RPMI7951 (cell line): ENCODE measurements around the gene CHID1. TPM values are rescaled to one million over a fixed set of nuclear protein-coding genes. Genes with fewer than 3 reads are reported as not detected.

Experiments
- DNase-seq: peaks from one replicate; pipeline ENCODE4 v3.0.0-alpha.2; 2012; ENCODE audit warnings: low read depth
- total RNA-seq: library from RNA; depleted of rRNA; stranded (reverse); fragments of >200 nt; shearing (Covaris generic); gene quantifications from 2 replicates; pipeline ENCODE4 v1.2.3, GENCODE V29; 2014

The CHID1 gene
- total RNA-seq, 1 experiment from 2014 or later, result 41.2 TPM

- DNase-seq, result no peak
Measured at GRCh38 chr11:933142-933851, 22.7 kb upstream of the CHID1 start.

GRCh38 chr11:932435-932834 lies 21.8 kb upstream of the CHID1 start:
- no peak for DNase-seq

GRCh38 chr11:931385-931784 lies 20.8 kb upstream of the CHID1 start:
- no peak for DNase-seq

GRCh38 chr11:929405-929804 lies 18.8 kb upstream of the CHID1 start:
- no peak for DNase-seq

- no peak for DNase-seq
Measured at GRCh38 chr11:928786-929185, 18.2 kb upstream of the CHID1 start.

- DNase-seq, result no peak
Measured at GRCh38 chr11:927871-928270, 17.3 kb upstream of the CHID1 start.

GRCh38 chr11:926341-926916 lies 15.8 kb upstream of the CHID1 start:
- peak; percentile 86 for DNase-seq

GRCh38 chr11:925496-926301 lies 15.1 kb upstream of the CHID1 start, which contains the start of gene AP2A2:
AP2A2 (plus strand) TSS chr11:925870; CDS start chr11:926022, 152 bp downstream.
- DNase-seq, result peak; percentile 83

GRCh38 chr11:925158-925495 lies 14.5 kb upstream of the CHID1 start:
- DNase-seq, result no peak

GRCh38 chr11:924406-925157 lies 14.0 kb upstream of the CHID1 start:
- no peak for DNase-seq

- no peak for DNase-seq
Measured at GRCh38 chr11:923691-924405, 13.2 kb upstream of the CHID1 start.

- DNase-seq, result no peak
Measured at GRCh38 chr11:921921-922678, 11.5 kb upstream of the CHID1 start.

GRCh38 chr11:917426-917825 lies 6.8 kb upstream of the CHID1 start:
- no peak for DNase-seq

GRCh38 chr11:914747-915501 lies 4.3 kb upstream of the CHID1 start:
- no peak for DNase-seq

- DNase-seq, result no peak
Measured at GRCh38 chr11:914204-914603, 3.6 kb upstream of the CHID1 start.

- no peak for DNase-seq
Measured at GRCh38 chr11:913043-913442, 2.4 kb upstream of the CHID1 start.

GRCh38 chr11:912266-912665 lies 1.7 kb upstream of the CHID1 start:
- DNase-seq, result no peak

GRCh38 chr11:911890-912219 lies 1.2 kb upstream of the CHID1 start:
- no peak for DNase-seq

GRCh38 chr11:911031-911889 lies 650 bp upstream of the CHID1 start:
- peak; percentile 67 for DNase-seq
